ENCODE results near the gene KRT34.

DNA sequence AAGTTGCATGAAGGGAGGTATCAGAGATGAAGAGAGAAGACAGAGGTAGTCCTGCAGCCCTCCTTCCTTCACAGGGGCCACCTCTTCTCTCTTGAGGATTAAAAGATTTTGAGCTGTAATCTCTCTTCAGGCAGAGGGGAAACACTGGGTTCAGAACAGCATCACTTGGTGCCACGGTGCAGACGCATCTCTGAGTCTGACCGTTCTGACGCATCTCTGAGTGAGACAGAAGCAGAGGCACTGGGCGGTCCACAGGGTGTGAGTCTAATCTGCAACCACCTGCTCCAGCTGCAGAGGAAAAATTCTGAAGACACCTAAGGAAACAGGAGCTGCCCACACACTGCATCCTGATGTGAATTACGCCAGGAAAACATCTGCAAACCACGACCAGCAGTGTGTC lies 47.6 kb upstream of the KRT34 start:
- TF ChIP-seq CTCF (tag by site-specific recombination; IDR thresholded peaks at IDR 0.05) (no peak), ZXDB (tag by site-specific recombination; IDR thresholded peaks at IDR 0.05) (no peak), ZNF530 (tag by site-specific recombination; IDR thresholded peaks at IDR 0.05; ENCODE audit: low read depth) (no peak), REST (tag by site-specific recombination; IDR thresholded peaks at IDR 0.05) (no peak), ZNF335 (tag by site-specific recombination; conservative IDR thresholded peaks at IDR 0.05) (no peak), PATZ1 (tag by site-specific recombination; IDR thresholded peaks at IDR 0.05) (no peak), KLF10 (tag by site-specific recombination; IDR thresholded peaks at IDR 0.05) (no peak), ZNF501 (tag by site-specific recombination; IDR thresholded peaks at IDR 0.05) (no peak), ZNF26 (tag by site-specific recombination; IDR thresholded peaks at IDR 0.05) (no peak)
- TF ChIP-seq, protein P1, sequence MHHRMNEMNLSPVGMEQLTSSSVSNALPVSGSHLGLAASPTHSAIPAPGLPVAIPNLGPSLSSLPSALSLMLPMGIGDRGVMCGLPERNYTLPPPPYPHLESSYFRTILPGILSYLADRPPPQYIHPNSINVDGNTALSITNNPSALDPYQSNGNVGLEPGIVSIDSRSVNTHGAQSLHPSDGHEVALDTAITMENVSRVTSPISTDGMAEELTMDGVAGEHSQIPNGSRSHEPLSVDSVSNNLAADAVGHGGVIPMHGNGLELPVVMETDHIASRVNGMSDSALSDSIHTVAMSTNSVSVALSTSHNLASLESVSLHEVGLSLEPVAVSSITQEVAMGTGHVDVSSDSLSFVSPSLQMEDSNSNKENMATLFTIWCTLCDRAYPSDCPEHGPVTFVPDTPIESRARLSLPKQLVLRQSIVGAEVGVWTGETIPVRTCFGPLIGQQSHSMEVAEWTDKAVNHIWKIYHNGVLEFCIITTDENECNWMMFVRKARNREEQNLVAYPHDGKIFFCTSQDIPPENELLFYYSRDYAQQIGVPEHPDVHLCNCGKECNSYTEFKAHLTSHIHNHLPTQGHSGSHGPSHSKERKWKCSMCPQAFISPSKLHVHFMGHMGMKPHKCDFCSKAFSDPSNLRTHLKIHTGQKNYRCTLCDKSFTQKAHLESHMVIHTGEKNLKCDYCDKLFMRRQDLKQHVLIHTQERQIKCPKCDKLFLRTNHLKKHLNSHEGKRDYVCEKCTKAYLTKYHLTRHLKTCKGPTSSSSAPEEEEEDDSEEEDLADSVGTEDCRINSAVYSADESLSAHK (tag by site-specific recombination; IDR thresholded peaks at IDR 0.05): no peak

Data from HEK293 (cell line).